C4-2B (cell line): ENCODE results near the gene SUSD5.

Experiments used
- ZFX ChIP-seq: fragments of 450-650 bp; IDR thresholded peaks from 2 replicates; pipeline ENCODE4 v1.6.1; 2017
- TF ChIP-seq, protein P1 (sequence below): fragments of 450-650 bp; conservative IDR thresholded peaks from 2 replicates; pipeline ENCODE4 v1.5.1; 2017; ENCODE audit warnings: mild to moderate bottlenecking

DNA sequence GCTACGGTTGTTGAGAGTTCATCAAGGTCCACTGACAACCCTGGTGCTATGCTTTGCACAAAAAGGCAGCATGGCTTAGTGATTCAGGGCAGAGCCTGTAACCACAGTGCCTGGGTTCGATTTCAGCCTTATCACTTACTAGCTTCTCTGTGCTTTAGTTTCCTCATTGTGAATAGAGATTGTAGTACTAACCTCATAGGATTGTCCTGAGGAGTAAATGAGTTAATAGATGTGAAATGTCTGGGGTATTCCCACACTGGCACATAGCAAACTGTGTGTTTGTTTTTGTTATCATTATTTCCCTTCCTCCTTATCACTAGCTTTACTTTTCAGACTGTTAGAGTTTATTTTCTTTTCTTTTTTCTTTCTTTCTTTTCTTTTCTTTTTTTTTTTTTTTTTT, 88.5 kb downstream of the SUSD5 start:
- TF ChIP-seq, protein P1, sequence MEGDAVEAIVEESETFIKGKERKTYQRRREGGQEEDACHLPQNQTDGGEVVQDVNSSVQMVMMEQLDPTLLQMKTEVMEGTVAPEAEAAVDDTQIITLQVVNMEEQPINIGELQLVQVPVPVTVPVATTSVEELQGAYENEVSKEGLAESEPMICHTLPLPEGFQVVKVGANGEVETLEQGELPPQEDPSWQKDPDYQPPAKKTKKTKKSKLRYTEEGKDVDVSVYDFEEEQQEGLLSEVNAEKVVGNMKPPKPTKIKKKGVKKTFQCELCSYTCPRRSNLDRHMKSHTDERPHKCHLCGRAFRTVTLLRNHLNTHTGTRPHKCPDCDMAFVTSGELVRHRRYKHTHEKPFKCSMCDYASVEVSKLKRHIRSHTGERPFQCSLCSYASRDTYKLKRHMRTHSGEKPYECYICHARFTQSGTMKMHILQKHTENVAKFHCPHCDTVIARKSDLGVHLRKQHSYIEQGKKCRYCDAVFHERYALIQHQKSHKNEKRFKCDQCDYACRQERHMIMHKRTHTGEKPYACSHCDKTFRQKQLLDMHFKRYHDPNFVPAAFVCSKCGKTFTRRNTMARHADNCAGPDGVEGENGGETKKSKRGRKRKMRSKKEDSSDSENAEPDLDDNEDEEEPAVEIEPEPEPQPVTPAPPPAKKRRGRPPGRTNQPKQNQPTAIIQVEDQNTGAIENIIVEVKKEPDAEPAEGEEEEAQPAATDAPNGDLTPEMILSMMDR, result no peak
- no peak for TF ChIP-seq ZFX
